Thyroid gland (tissue), 4 donors: ENCODE measurements around the gene IL21R. TPM values are rescaled to one million over a fixed set of nuclear protein-coding genes. Genes with fewer than 3 reads are reported as not detected.
"Not testable (repeated sequence)": the region's sequence is repeated elsewhere in the genome, so short reads cannot be mapped to it uniquely, and the experiment has no call there.

Experiments used
- DNase-seq, 2 donors: peaks; one replicate each; pipeline ENCODE4 v3.0.0-alpha.2; 2019
- H3K27ac ChIP-seq, 3 donors: fragments of 200-600 bp; sonication (generic); 1 replicate in 2 of 3; 2 replicates in 1 of 3; pipeline ENCODE4 v1.5.1; 2016 to 2019; ENCODE audit warnings: mild to moderate bottlenecking in 1 of 3, moderate library complexity in 1 of 3
- H3K27me3 ChIP-seq: fragments of 200-600 bp; sonication (generic); one replicate; pipeline ENCODE4 v1.5.1; 2019
- H3K36me3 ChIP-seq, 2 donors: fragments of 200-600 bp; sonication (generic); one replicate each; pipeline ENCODE4 v1.5.1; 2016 to 2019
- H3K4me1 ChIP-seq, 2 donors: fragments of 200-600 bp; sonication (generic); one replicate each; pipeline ENCODE4 v1.5.1; 2017 to 2019
- H3K4me3 ChIP-seq, 3 donors: fragments of 200-600 bp; sonication (generic); replicated peaks in 1 of 3; 1 replicate in 2 of 3; 2 replicates in 1 of 3; pipeline ENCODE4 v1.5.1; 2016; ENCODE audit warnings: mild to moderate bottlenecking in 1 of 3
- H3K9me3 ChIP-seq: fragments of 200-600 bp; sonication (generic); one replicate; pipeline ENCODE4 v1.5.1; 2017
- POLR2A ChIP-seq, 2 donors: fragments of 450-650 bp; IDR thresholded peaks; one replicate each; pipeline ENCODE4 v1.6.1; 2017; ENCODE audit warnings: antibody characterized with exemption in 2 of 2, mild to moderate bottlenecking in 2 of 2, moderate library complexity in 1 of 2
- WGBS, 2 donors: methylation state at CpG; one replicate each; pipeline ENCODE4 v1.1.5; 2017; 5-methylcytosine and 5-hydroxymethylcytosine counted together
- intact Hi-C: fragments of 100-400 bp; cut with DNase I; formaldehyde crosslinking; loops from one replicate; pipeline ENCODE4 v1.15.1; 2023
- total RNA-seq, 4 donors: library from RNA; depleted of rRNA; stranded (reverse); fragments of >200 nt; gene quantifications; one replicate each; pipeline ENCODE4 v1.2.3, GENCODE V29; 2016
- TF ChIP-seq, protein P1 (sequence below), 6 experiments: fragments of 200-600 bp in 3 of 6; fragments of 450-650 bp in 3 of 6; sonication (generic) in 3 of 6; IDR thresholded peaks; one replicate each; pipeline ENCODE4 v1.5.1; 2016 to 2019; ENCODE audit warnings: antibody characterized with exemption in 6 of 6, mild to moderate bottlenecking in 2 of 6, inconsistent platforms in 1 of 6, moderate library complexity in 1 of 6

IL21R gene
- total RNA-seq, 4 donors from 2014 or later = 0.11 to 0.88 (median 0.32) TPM

DNA sequence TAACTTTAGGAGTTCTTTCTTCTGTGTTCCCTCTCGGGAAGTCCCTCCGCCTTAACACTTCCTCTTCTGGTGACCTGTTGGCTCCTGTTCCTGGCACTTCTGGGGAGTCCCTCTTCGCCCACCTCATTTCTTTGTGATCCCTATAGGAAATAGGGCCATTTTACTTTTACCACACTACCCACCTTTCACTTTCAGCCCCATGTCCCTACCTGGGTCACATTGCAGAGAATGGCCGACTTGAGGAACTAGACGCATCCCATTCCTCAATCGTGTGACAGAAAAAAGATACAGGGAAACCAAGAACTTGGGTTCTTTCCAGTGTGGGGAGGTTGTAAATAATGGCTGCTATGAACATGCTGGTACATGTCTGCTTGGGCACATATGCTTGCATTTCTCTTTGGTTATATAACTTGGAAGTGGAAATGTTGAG lies 6.6 kb downstream of the IL21R start:
- no peaks in the 10 kb centered on the region for H3K36me3 ChIP-seq
- WGBS, 2 donors = 77 to 80% methylated on average over 6 of the region's 6 CpGs
- H3K27ac ChIP-seq = no peak overlapping the region
- H3K4me3 ChIP-seq = no peak overlapping the region
- H3K4me1 ChIP-seq = no peaks in the 10 kb centered on the region
- DNase-seq = no peak
- no peak for TF ChIP-seq POLR2A (IDR thresholded peaks at IDR 0.05)
- H3K9me3 ChIP-seq = no peaks in the 10 kb centered on the region
- intact Hi-C loops = no loop called here
- no peaks in the 10 kb centered on the region for H3K27me3 ChIP-seq

DNA sequence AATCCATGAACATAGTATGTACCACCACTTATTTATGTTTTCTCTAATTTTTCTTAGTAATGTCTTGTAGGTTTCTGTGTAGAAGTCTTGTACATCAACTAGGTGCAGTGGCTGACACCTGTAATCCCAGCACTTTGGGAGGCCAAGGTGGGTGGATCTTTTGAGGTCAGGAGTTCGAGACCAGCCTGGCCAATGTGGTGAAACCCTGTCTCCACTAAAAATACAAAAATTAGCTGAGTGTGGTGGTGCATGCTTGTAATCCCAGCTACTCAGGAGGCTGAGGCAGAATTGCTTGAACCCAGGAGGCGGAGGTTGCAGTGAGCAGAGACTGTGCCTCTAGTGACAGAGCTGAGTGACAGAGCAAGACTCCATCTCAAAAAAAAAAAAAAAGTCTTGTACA lies 8.0 kb downstream of the IL21R start:
- DNase-seq, H3K4me1 ChIP-seq, H3K9me3 ChIP-seq, intact Hi-C loops, H3K27me3 ChIP-seq, H3K36me3 ChIP-seq, H3K27ac ChIP-seq, H3K4me3 ChIP-seq: not testable (repeated sequence)
- 90 to 98% methylated on average over 2 of the region's 2 CpGs for WGBS, 2 donors

DNA sequence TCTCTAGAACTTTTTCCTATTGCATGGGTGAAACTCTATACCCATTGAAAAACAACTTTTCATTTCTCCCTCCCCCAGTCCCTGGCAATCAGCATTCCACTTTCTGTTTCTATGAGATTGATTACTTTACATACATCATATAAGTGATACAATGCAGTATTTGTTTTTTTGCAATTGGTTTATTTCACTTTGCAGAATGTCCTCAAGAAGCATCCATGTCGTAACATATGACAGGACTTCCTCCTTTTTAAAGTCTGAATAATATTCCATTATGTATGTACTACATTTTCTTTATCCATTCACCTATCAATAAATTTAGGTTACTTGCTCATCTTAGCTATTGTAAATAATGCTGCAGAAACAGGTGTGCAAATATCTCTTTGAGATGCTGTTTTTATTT lies 8.8 kb downstream of the IL21R start:
- H3K36me3 ChIP-seq = no peaks in the 10 kb centered on the region
- no peak for DNase-seq
- no peak for TF ChIP-seq POLR2A (IDR thresholded peaks at IDR 0.05)
- TF ChIP-seq, protein P1, sequence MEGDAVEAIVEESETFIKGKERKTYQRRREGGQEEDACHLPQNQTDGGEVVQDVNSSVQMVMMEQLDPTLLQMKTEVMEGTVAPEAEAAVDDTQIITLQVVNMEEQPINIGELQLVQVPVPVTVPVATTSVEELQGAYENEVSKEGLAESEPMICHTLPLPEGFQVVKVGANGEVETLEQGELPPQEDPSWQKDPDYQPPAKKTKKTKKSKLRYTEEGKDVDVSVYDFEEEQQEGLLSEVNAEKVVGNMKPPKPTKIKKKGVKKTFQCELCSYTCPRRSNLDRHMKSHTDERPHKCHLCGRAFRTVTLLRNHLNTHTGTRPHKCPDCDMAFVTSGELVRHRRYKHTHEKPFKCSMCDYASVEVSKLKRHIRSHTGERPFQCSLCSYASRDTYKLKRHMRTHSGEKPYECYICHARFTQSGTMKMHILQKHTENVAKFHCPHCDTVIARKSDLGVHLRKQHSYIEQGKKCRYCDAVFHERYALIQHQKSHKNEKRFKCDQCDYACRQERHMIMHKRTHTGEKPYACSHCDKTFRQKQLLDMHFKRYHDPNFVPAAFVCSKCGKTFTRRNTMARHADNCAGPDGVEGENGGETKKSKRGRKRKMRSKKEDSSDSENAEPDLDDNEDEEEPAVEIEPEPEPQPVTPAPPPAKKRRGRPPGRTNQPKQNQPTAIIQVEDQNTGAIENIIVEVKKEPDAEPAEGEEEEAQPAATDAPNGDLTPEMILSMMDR (IDR thresholded peaks at IDR 0.05) = no peak
- H3K9me3 ChIP-seq = no peaks in the 10 kb centered on the region
- no peak overlapping the region for H3K4me3 ChIP-seq
- H3K27me3 ChIP-seq = no peaks in the 10 kb centered on the region
- 87 to 90% methylated on average over 1 of the region's 1 CpG for WGBS, 2 donors
- H3K4me1 ChIP-seq = no peaks in the 10 kb centered on the region
- no peak overlapping the region for H3K27ac ChIP-seq
- intact Hi-C loops = no loop called here

DNA sequence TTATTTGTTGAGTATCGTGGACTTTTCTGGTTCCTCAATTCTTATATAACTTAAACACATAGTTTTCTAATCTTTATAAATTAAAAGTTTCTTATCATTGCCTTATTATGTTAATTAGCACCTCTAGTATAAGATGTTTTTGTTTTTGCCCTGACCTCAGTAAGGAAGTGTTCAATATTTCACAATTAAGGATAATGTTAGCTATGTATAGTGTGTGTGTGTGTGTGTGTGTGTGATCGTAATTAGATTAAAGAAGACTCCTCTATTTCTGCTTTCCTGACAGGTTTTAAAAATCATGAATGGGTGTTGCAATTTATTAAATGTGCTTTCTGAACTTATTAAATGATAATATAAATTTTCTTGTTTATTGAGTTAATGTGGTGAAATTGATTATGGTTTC lies 12.0 kb downstream of the IL21R start:
- H3K4me1 ChIP-seq = no peaks in the 10 kb centered on the region
- no peaks in the 10 kb centered on the region for H3K9me3 ChIP-seq
- no peak for DNase-seq
- H3K27me3 ChIP-seq = no peaks in the 10 kb centered on the region
- intact Hi-C loops = no loop called here
- no peak overlapping the region for H3K4me3 ChIP-seq
- no peak overlapping the region for H3K27ac ChIP-seq
- 90% methylated on average over 2 of the region's 2 CpGs for WGBS, 2 donors
- no peaks in the 10 kb centered on the region for H3K36me3 ChIP-seq
- TF ChIP-seq, protein P1 (IDR thresholded peaks at IDR 0.05) = no peak

DNA sequence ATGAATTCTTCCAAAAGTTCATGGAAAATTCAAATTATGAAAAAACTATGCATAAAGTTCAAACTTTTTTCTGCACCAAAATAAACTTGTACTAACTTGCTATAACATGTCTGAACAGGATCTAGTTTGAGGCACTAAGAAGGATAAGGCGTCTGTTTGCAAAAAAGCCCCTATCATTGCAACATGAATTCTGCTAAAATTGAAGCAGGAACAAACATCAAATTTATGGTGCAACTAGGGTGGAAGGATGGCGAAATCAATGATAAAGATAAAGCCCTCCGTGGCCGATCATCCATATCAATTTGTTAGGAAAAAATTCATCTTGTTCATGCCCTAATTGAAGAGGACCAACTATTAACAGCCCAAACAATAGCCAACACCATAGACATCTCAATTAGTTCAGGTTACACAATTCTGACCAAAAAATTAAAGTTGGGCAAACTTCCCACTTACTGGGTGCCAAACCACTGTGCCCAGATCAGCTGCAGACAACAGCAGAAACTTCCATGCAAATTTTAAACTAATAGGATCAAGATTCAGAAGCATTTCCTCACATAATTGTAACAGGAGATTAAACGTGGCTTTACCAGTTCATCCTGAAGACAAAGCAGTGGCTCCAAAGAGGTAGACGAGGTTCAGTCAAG lies 12.9 kb downstream of the IL21R start:
- no peak for TF ChIP-seq POLR2A (IDR thresholded peaks at IDR 0.05)
- TF ChIP-seq, protein P1 (IDR thresholded peaks at IDR 0.05) = no peak
- Histone ChIP-seq H3K4me3 (no peak overlapping the region), H3K36me3 (no peaks in the 10 kb centered on the region), H3K9me3 (no peaks in the 10 kb centered on the region), H3K27ac (no peak overlapping the region), H3K4me1 (no peaks in the 10 kb centered on the region), H3K27me3 (no peaks in the 10 kb centered on the region)
- intact Hi-C loops = no loop called here
- 74 to 77% methylated on average over 6 of the region's 6 CpGs for WGBS, 2 donors
- no peak for DNase-seq

DNA sequence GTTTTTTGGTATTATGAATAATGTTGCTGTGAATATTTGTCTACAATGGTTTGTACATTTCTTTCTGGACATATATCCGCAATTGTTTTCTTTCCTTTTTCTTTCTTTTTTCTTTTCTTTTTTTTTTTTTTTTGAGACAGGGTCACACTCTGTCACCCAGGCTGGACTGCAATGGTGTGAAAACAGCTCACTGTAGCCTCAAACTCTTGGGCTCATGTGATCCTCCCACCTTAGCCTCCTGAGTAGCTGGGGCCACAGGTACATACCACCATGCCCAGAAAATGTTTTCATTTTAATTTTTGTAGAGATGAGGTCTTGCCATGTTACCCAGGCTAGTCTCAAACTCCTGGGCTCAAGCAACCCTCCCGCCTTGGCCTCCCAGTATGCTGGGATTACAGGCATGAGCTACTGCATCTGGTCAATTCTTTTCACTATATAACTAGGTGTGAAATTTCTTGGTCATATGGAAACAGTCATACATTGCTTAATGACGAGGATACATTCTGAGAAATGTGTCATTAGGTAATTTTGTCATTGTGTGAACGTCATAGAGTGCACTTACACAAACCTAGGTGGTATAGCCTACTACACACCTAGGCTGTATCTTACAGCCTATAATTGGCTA lies 15.2 kb downstream of the IL21R start:
- TF ChIP-seq POLR2A (IDR thresholded peaks at IDR 0.05) = no peak
- TF ChIP-seq, protein P1 (IDR thresholded peaks at IDR 0.05) = no peak
- WGBS, 2 donors = 90 to 95% methylated on average over 4 of the region's 4 CpGs
- H3K27me3 ChIP-seq = no peaks in the 10 kb centered on the region
- no peaks in the 10 kb centered on the region for H3K9me3 ChIP-seq
- no peak overlapping the region for H3K27ac ChIP-seq
- intact Hi-C loops = no loop called here
- H3K36me3 ChIP-seq = no peaks in the 10 kb centered on the region
- no peak overlapping the region for H3K4me3 ChIP-seq
- H3K4me1 ChIP-seq = no peaks in the 10 kb centered on the region
- no peak for DNase-seq
